Activated CD8-positive, alpha-beta memory T cell treated with anti-CD3 and anti-CD28 coated beads, Interleukin-2, amount 50 U/mL, for 24 hours (primary cell): ENCODE measurements around the gene FKBP5.
"Not testable (repeated sequence)": the region's sequence is repeated elsewhere in the genome, so short reads cannot be mapped to it uniquely, and the experiment has no call there.

Source experiments
- DNase-seq: peaks from one replicate; pipeline ENCODE4 v3.0.0-alpha.2; 2020; ENCODE audit errors: extremely low read depth

The FKBP5 gene

GRCh38 chr6:35691027-35691824, 2.5 kb upstream of the FKBP5 start:
- no peak for DNase-seq

- DNase-seq: no peak
Observed at GRCh38 chr6:35690484-35690883, 1.8 kb upstream of the FKBP5 start.

- DNase-seq: not testable (repeated sequence)
Observed at GRCh38 chr6:35690006-35690405, 1.3 kb upstream of the FKBP5 start.

- no peak for DNase-seq
Observed at GRCh38 chr6:35687658-35688604, 784 bp downstream of the FKBP5 start.

- DNase-seq: no peak
Observed at GRCh38 chr6:35686873-35687555, 1.7 kb downstream of the FKBP5 start.

GRCh38 chr6:35686436-35686835, 2.3 kb downstream of the FKBP5 start:
- no peak for DNase-seq

GRCh38 chr6:35683267-35683666, 5.4 kb downstream of the FKBP5 start:
- DNase-seq: no peak

GRCh38 chr6:35681298-35681697, 7.4 kb downstream of the FKBP5 start:
- no peak for DNase-seq

- no peak for DNase-seq
Observed at GRCh38 chr6:35679399-35679798, 9.3 kb downstream of the FKBP5 start.

- DNase-seq: no peak
Observed at GRCh38 chr6:35678814-35679213, 9.9 kb downstream of the FKBP5 start.

- DNase-seq: no peak
Observed at GRCh38 chr6:35678021-35678654, 10.6 kb downstream of the FKBP5 start.

GRCh38 chr6:35677456-35677855, 11.3 kb downstream of the FKBP5 start:
- DNase-seq: no peak

GRCh38 chr6:35675871-35676459, 12.8 kb downstream of the FKBP5 start:
- no peak for DNase-seq

- DNase-seq: no peak
Observed at GRCh38 chr6:35674594-35674993, 14.1 kb downstream of the FKBP5 start.

GRCh38 chr6:35673755-35674154, 15.0 kb downstream of the FKBP5 start:
- DNase-seq: no peak

GRCh38 chr6:35673284-35673666, 15.4 kb downstream of the FKBP5 start:
- not testable (repeated sequence) for DNase-seq

- not testable (repeated sequence) for DNase-seq
Observed at GRCh38 chr6:35670453-35670852, 18.3 kb downstream of the FKBP5 start.

GRCh38 chr6:35669451-35670045, 19.2 kb downstream of the FKBP5 start:
- DNase-seq: no peak

- no peak for DNase-seq
Observed at GRCh38 chr6:35668744-35669450, 19.8 kb downstream of the FKBP5 start.

GRCh38 chr6:35668096-35668495, 20.6 kb downstream of the FKBP5 start:
- DNase-seq: no peak
